HepG2 (cell line): ENCODE data around the gene UBAP1L. TPM values are rescaled to one million over a fixed set of nuclear protein-coding genes. Genes with fewer than 3 reads are reported as not detected.

Experiments used
- AFF4 ChIP-seq: sonication (generic); formaldehyde crosslinking; IDR thresholded peaks from 2 replicates; pipeline ENCODE4 v1.4.0; 2020; ENCODE audit warnings: missing genetic modification reagents
- ARNT ChIP-seq: fragments of 450-650 bp; IDR thresholded peaks from 2 replicates; pipeline ENCODE4 v1.6.1; 2017
- CEBPZ ChIP-seq: IDR thresholded peaks from 2 replicates; pipeline ENCODE4 v1.6.1; 2012; ENCODE audit warnings: low read length, improper control_type of control experiment
- DRAP1 ChIP-seq: IDR thresholded peaks from 2 replicates; pipeline ENCODE4 v1.6.1; 2016; ENCODE audit warnings: missing genetic modification reagents, missing compliant biosample characterization
- GABPA ChIP-seq, 2 experiments: IDR thresholded peaks; 2 replicates each; pipeline ENCODE4 v1.6.1; 2011 to 2016; ENCODE audit warnings: low read depth in 2 of 2, low read length in 1 of 2, missing biosample characterization in 1 of 2, missing genetic modification characterization in 1 of 2
- MLXIP ChIP-seq: sonication (generic); formaldehyde crosslinking; IDR thresholded peaks from 2 replicates; pipeline ENCODE4 v1.9.0; 2021; ENCODE audit warnings: missing genetic modification reagents, borderline replicate concordance
- MYPOP ChIP-seq: sonication (generic); formaldehyde crosslinking; IDR thresholded peaks from 2 replicates; pipeline ENCODE4 v1.8.1; 2023; ENCODE audit warnings: mild to moderate bottlenecking, moderate library complexity, missing genetic modification reagents
- SMARCC2 ChIP-seq: fragments of 450-650 bp; IDR thresholded peaks from 2 replicates; pipeline ENCODE4 v1.6.1; 2017; ENCODE audit warnings: antibody characterized with exemption, mild to moderate bottlenecking
- TBX2 ChIP-seq: sonication (generic); formaldehyde crosslinking; IDR thresholded peaks from 2 replicates; pipeline ENCODE4 v1.5.0; 2020; ENCODE audit warnings: missing genetic modification reagents, mild to moderate bottlenecking, borderline replicate concordance
- TFE3 ChIP-seq: IDR thresholded peaks from 2 replicates; pipeline ENCODE4 v1.6.1; 2016
- ZNF788 ChIP-seq: sonication (generic); formaldehyde crosslinking; IDR thresholded peaks from 2 replicates; pipeline ENCODE4 v1.5.0; 2020; ENCODE audit warnings: mild to moderate bottlenecking, missing genetic modification reagents, borderline replicate concordance
- polyA plus RNA-seq, 8 experiments: library from polyadenylated mRNA; depleted of rRNA in 3 of 8; stranded (reverse) in 7 of 8; unstranded in 1 of 8; fragments of >200 nt; fragmentation: Illumina TruSeq in 4 of 8; extraction: Trizol in 4 of 8; gene quantifications; 2 replicates each; pipeline versions ENCODE4 v1.2.1 to v1.2.3, GENCODE V29; 2011 to 2016; ENCODE audit warnings: low read depth in 4 of 8, missing spikeins in 1 of 8, mixed read lengths in 1 of 8; ENCODE audit not compliant: insufficient read depth in 1 of 8
- total RNA-seq, 5 experiments: library from RNA; depleted of rRNA; stranded (reverse); fragments of >200 nt; fragmentation: Illumina TruSeq; extraction: Trizol; gene quantifications; 2 replicates each; pipeline ENCODE4 v1.2.3, GENCODE V29; 2016; ENCODE audit warnings: low read depth in 1 of 5

UBAP1L gene
- total and polyA plus RNA-seq, 2 of the 13 experiments (the other 11 are each of a cell fraction or from before 2014, with no cell fraction given), result 0.86 to 1.4 TPM

GRCh38 chr15:65133548-65134200 is 18.7 kb upstream of the UBAP1L start, which contains the start of gene PDCD7 (continued):
- TF ChIP-seq CEBPZ (no peak), TBX2 (peak; percentile 44; the same call in 1 of the 2 replicates), DRAP1 (CRISPR knock-in tag) (peak; percentile 93), MYPOP (peak; percentile 27; the same call in 1 of the 2 replicates), ARNT (no peak), AFF4 (CRISPR knock-in tag) (no peak), MLXIP (CRISPR knock-in tag) (no peak), GABPA (IDR thresholded peaks at IDR 0.05; ENCODE audit: low read depth, low read length) (peak; percentile 86), GABPA (CRISPR knock-in tag; IDR thresholded peaks at IDR 0.05; ENCODE audit: low read depth) (peak; percentile 96), TFE3 (no peak), SMARCC2 (no peak), ZNF788 (peak; percentile 78; the same call in 1 of the 2 replicates)
